Measurements from ENCODE around the gene HHLA2.

Gene HHLA2

DNA sequence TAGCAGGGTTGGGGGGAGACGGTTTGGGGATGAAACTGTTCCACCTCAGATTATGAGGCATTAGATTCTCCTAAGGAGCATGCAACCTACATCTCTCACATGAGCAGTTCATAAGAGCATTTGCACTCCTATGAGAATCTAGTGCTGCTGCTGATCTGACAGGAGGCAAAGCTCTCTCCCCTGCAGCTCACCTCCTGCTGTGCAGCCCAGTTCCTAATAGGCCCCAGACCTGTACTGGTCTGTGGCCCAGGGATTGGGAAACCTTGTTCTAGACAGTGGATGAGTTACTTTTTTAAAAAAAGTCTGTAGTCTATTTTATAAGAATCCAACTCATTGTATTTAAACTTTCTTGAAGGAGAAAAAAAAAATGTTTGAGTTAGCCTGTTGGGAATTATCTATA lies 100.0 kb downstream of the HHLA2 start:
- DNase-seq = no peak

DNA sequence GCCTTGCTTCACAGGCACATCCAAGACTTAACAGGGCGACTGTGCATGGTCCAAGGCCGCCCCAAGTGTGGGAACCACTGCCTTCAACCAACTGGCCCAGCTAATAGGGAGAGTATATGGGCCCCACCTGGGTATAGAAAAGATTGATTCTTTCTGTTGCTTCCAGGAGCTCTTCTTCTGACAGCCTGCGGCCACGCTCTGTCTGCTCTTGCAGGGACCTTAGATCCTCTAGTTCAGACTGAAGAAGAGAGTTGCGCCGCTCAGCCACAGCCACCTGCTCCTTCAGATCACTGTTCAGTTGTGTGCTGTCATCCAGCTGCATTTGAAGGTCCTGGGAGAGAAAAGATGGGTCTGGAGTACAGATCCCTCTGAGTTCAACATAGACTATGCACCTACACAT lies 102.2 kb downstream of the HHLA2 start:
- no peak for DNase-seq

DNA sequence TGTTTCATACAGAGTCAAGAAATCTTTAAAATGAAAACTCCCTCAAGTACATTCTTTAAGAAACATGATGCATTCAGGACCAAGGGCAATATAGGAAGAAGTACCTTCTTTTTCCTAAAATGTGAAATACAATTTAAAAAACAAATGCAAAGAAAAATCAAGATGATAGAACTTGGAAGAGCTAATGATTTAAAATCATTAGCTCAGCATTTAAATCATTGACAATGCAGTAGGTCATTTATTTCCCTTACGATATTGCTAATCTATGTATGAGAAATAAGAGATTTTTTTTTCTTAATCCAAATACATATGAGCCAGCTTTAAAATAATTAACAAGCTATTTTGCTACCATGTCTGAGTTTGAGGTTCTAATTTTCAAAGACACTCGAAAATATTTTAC lies 105.5 kb downstream of the HHLA2 start:
- no peak for DNase-seq

DNA sequence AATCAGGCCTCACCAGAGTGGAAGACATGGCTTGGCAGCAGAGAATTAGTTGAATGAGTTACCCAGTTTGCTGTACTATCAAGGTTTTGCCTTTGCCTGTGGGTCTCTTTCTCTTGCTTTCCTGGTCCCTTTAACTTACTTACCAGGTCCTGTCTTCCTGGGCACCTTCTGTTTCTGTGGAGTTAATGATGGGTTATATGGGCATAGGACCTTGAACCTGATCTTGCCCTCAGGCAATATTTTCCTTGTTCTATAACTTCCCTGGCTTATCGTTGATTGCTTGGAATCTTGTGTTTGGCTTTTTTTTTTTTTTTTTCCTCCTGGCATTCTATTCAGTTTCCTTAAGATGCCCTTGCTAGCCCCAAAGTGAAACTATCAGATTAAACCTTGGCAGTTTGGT lies 106.8 kb downstream of the HHLA2 start:
- no peak for DNase-seq

DNA sequence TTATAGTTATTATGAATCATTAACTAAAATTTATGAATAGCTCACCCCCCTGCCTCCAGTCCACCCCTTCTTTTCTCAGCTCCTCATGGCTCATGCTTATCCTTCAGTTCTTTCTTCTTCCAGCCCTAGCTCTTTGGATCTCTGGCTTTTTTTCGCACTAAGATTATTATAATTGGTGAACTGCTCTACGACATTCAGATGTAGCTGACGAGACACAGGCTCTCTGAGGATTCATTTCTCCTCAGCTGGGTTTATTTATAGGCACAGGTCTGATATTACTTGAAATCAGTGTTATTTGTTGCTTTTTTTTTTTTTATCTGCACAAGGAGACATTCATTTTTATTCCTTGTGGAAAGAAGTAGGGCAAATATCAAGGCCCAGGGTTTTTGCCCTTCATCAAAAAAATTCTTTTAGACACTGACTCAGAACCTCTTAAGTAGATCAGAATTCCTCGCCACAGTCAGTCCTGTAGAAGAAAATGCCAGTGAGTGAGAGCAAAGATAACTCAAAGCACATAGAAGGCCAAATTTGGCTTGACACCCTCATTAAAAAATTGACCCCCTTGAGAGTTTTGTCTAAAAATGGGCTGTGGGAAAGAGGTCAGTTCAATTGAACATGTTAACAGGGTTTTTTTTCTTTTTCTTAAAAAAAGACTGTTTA lies 107.5 kb downstream of the HHLA2 start:
- no peak for DNase-seq

DNA sequence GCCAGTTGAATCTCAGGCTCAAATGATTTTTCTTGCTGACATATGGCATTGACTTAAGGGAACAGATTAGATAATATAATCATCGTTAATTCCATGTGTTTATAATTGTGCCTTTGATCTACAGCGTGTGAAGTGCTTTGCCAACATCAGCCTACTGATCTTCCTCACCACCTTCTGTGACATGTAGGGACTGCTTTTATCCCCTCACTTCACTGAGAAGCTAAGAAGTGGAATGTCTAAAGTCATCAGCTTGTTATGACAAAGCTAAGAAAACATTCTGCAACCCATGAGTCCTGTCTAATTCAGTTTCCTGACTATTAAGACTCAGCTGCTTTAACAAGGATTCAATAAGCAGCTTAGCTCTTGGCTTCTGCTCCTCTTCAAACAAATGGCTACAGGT lies 108.0 kb downstream of the HHLA2 start:
- DNase-seq = no peak

DNA sequence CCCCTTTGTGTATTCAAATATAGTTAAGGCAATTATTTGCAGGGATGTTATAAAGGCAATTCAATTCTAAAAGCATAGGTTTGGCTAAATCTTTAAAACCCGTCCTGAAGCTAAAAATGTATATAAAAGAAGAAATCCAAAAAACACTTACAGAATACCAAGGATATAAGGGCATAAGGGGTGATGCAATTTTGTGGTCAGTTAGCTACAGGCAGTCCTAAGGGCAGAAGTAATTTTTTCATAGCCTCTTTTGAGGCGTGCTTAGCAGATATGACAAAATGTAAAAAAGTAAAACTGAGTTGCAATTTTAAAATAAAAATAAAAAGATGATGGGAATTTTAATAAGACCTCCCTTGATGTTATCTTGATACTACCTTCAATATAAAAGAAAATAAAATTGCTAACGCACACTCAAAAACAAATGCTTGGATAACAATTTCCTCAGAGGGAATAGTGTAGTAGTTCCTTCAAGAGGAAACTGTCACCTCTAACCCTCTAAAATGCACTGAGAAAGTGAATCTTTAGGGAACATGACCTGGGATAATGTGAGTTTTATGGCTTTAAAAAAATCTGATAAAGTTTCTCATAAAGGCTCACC lies 109.8 kb downstream of the HHLA2 start:
- DNase-seq = no peak

DNA sequence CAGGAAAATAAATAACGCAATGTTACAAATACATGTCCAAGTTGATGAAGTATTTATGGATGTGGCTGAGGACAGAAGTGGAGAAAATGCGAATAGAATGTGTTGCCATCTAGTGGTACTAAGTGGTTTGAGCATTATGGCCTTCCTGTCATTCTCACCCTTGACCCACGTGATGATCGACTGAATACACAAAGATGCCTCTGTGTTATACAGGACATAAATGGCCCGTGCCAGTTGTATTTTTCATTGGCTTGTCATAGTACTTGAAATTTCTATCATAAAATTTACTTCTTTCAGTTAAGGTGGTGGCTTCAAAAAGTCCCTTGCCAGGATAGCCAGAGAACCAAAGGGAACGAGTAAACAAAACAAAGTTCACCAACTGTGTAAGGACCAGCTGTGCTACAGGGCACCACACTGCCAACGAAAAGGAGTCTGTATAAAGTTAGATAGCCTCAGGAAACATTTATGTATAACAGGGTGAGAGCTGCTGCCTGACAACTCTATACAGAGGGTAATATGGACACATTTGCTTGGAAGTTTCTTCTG lies 110.4 kb downstream of the HHLA2 start:
- DNase-seq = peak; percentile 68

DNA sequence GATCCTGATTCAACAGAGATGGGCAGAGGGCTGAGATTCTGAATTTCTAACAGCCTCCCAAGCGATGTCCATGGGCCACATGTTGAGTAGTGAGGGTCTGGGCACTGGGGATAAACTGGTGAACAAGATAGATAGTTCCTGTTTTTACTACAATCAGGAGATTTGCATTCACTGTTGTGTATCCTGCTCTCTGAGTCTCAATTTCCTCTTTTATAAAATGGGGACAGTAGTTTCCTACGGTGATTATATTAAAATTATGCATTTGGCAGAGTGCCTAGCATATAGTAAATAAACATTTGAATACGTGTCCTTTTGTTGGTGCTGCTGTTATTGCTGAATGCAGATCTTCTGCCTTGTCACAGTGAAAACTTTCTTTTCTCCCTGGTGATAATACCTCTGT lies 111.5 kb downstream of the HHLA2 start:
- DNase-seq = peak; percentile 56

DNA sequence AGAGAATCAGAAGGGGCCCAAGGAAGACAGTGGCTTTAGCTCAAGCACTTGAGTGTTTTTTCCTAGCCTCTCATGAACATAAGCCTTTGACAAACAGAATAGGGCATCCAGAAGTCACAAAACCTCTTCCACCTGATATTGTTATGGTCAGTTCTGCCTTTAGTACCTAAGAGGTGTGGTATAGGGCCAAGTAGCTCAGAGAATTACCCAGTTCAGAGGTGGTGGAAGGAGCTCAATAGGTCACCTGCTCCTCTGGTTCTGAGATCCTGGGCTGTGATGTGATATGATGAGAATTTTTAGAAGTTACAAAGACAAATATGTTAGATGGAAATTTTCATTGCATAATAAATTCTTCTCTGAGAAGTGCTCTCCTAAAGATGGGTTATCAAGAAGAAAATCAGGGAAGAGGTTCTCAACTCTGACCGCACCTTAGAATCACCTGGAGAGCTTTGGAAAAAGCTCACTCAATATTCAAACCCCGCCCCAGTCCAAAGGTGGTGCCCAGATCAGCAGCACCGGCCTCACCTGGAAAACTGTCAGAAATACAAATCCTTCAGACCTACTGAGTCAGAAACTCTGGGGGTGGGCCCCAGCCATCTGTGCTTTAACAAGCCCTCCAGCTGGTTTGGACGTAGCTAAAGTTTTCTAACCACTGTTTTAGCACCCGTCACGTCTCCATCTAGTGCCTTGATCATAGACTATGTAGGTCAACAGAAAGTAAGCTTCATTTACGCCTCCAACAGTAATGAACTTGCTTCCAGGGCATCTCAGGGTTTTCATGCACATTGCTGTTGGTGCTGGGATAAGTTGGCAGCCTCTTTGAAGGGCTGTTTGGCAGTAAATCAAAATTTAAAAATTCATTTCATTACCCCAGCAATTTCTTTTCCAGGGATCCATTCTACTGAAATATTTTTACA lies 112.8 kb downstream of the HHLA2 start:
- no peak for DNase-seq

DNA sequence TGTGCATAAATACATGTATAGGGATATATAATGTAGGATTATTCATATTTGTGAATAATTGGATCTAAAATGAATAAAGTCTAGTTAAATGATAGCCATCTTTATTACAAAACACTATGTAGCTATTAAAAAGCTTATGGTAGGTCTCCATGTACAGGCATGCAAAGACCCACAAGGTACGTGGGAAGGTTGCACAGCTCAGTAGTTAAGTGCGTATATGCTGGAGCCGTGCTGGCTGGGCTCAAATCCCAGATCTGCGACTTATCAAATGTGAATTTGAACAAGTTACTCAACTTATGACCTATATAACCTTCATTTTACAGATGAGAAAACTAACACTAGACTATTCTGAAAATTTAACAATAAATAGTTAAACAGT lies 113.4 kb downstream of the HHLA2 start:
- no peak for DNase-seq

DNA sequence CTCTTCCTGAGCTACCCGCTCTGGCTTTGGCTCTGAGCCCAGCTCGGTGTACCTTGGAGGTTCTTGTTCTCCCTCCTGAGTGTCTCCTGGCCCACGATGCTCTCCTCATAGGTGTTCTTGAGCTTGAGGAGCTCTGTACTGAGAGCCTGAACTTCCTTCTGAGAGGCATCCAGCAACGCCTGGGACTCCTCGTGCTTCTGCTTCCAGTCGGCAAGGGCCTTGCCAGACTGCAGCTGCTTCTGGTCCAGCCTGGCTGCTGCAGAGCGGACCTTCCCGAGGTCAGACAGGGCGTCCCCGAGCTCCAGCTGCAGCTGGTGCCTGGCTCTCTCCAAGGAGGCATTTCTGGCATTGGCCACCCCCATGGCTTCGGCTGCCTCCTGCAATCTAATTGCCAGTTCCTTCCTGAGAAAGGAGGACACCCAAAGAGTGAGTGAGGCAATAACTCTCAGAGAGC lies 114.2 kb downstream of the HHLA2 start:
- no peak for DNase-seq

DNA sequence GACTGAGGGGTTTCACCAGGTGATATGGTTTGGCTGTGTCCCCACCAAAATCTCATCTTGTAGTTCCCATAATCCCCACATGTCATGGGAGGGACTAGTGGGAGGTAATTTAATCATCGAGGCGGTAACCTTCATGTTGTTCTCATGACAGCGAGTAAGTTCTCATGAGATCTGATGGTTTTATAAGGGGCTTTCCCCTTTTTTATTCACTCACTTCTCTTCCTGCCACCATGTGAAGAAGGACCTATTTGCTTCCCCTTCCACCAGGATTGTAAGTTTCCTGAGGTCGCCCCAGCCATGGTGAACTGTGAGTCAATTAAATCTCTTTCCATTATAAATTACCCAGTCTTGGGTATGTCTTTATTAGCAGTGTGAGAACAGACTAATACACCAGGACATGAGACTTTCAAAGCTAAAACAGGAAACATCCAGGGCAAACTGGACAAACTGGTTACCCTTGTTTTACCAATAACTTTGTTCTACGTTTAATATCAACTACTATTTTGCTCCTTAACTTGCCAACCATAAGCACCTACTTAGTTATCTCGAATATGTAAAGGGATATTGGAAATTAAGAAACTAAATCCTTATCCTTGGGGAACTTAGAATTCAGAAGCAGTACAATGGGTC lies 115.9 kb downstream of the HHLA2 start:
- DNase-seq = no peak

DNA sequence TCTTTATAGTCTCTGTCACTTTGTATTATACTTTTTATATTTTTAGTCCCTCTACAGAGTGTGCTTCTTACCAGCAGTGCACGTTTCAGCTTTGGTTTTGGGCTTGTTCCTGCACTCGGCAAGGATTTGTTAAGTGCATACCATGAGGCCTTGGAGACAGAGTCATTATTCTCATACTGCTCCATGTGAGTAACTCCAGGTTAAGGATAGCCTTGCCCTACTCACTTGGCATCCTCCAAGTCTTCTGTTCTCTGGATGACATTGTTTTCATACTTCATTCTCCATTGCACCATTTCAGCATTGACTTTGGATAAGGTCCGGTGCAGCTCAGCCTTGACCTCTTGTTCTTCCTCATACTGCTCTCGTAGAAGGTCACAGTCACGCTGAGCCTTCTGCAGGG lies 117.7 kb downstream of the HHLA2 start:
- DNase-seq = no peak

DNA sequence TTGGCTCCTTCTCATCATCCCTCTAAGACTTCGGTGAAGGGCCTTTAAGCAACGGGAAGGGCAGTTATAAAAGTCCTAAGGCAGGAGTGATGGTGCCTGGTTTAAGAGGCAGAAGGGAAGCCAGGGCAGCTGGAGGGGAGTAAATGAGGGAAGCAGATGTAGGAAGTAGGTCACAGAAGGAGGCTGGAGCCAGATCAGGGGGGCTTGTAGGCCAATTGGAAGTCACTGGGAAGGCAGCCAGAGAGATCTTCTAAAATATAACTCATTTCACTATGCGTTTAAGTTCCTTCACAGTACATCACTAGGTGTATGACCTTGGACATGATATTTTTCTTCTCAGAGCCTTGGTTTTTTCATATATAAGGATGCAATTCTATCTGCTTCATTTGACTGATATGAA lies 119.3 kb downstream of the HHLA2 start:
- DNase-seq = no peak

DNA sequence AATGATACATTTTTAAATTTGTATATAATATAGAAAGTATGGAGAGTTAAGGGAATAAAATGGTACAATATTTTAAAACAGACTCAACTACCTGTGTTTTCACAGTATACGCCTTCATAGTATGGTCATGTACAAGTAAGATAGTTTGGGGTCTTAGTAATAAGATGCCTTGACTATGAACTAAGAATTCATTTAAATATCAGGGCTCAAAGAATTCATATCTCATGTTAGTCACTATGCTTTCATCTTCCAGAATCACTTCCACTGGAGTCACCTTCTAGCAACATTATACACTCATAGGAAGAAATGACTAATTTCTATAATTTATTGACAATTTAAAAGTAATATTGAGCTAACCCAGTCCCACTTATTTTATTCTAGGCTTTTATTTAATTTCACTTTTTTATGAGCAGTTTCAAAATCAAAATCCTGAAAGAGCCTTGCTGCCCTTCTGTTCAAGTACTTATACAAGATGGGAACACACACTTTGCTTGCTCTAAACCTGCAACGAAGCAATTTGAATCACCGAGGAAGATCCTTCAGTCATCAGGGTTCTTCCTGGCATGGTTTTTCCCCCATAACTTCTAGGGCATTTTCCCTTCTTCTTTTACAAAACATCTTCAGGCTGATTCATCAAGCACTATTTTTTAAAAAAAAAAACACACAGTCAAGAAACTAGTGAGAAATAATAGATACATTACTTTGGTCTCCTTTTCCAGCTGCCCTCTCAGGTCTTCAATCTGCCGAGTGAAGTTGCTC lies 119.9 kb downstream of the HHLA2 start:
- no peak for DNase-seq

DNA sequence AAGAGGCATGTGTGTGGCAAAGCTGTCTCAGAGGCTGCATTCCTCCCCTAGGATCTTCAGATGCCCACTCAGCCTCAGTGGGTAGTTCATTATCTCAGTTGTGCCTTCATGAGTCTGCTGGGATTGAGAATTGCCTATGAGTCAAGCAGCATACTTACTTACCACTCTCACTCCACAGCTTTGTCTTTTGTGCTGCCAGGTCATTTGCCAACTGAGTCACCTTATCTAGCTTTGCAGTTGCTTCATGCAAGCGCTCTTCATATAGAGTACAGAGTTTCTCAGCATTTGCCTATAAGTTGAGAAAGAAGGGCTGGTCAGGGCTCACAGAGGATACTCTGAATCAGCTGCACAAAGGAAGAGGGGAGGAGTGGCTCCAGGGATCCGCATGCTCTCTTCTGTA lies 124.6 kb downstream of the HHLA2 start:
- no peak for DNase-seq
